Measurements from ENCODE around the gene PHC2. TPM values are rescaled to one million over a fixed set of nuclear protein-coding genes. Genes with fewer than 3 reads are reported as not detected.

PHC2 gene
- total RNA-seq, 1 donor, result 75.6 TPM

- no peak for DNase-seq (ENCODE audit: low read depth)
- no peak for TF ChIP-seq CTCF (IDR thresholded peaks at IDR 0.05; ENCODE audit: insufficient read depth, low read depth, low read length)
- no peak overlapping the region for H3K4me3 ChIP-seq (ENCODE audit: low read depth, low read length)
Observed at GRCh38 chr1:33288976-33289857, 141.7 kb downstream of the PHC2 start.

- DNase-seq (ENCODE audit: low read depth), result no peak
- TF ChIP-seq CTCF (IDR thresholded peaks at IDR 0.05; ENCODE audit: insufficient read depth, low read depth, low read length), result no peak
- H3K4me3 ChIP-seq (ENCODE audit: low read depth, low read length), result no peak overlapping the region
Observed at GRCh38 chr1:33287317-33287716, 143.6 kb downstream of the PHC2 start.

- H3K4me3 ChIP-seq (ENCODE audit: low read depth, low read length), result no peak overlapping the region
- DNase-seq (ENCODE audit: low read depth), result peak; percentile 12
Observed at GRCh38 chr1:33286451-33287185, 144.3 kb downstream of the PHC2 start.

GRCh38 chr1:33284049-33284448, 146.8 kb downstream of the PHC2 start:
- no peak for DNase-seq (ENCODE audit: low read depth)
- H3K4me3 ChIP-seq (ENCODE audit: low read depth, low read length), result no peak overlapping the region
- no peak for TF ChIP-seq CTCF (IDR thresholded peaks at IDR 0.05; ENCODE audit: insufficient read depth, low read depth, low read length)

More at GRCh38 chr1:33286451-33287185, 144.3 kb downstream of the PHC2 start:
- TF ChIP-seq CTCF (IDR thresholded peaks at IDR 0.05; ENCODE audit: insufficient read depth, low read depth, low read length), result no peak

- H3K4me3 ChIP-seq (ENCODE audit: low read depth, low read length), result no peak overlapping the region
- no peak for TF ChIP-seq CTCF (IDR thresholded peaks at IDR 0.05; ENCODE audit: insufficient read depth, low read depth, low read length)
- no peak for DNase-seq (ENCODE audit: low read depth)
Observed at GRCh38 chr1:33282791-33283190, 148.1 kb downstream of the PHC2 start.

- DNase-seq (ENCODE audit: low read depth), result no peak
- no peak overlapping the region for H3K4me3 ChIP-seq (ENCODE audit: low read depth, low read length)
- TF ChIP-seq CTCF (IDR thresholded peaks at IDR 0.05; ENCODE audit: insufficient read depth, low read depth, low read length), result no peak
Observed at GRCh38 chr1:33281554-33282303, 149.2 kb downstream of the PHC2 start.

Data from fibroblast of villous mesenchyme (primary cell).